HEK293 (cell line): ENCODE results near the gene ISOC2.

Experiments used
- ELK4 ChIP-seq: IDR thresholded peaks from 2 replicates; pipeline ENCODE4 v1.6.1; 2011; ENCODE audit warnings: mild to moderate bottlenecking, low read depth, low read length, borderline replicate concordance
- GLIS2 ChIP-seq: fragments of 450-650 bp; formaldehyde crosslinking; IDR thresholded peaks from 2 replicates; pipeline ENCODE4 v1.5.1; 2016; ENCODE audit warnings: missing biosample characterization, missing genetic modification characterization
- INSM2 ChIP-seq: fragments of 450-650 bp; formaldehyde crosslinking; IDR thresholded peaks from 2 replicates; pipeline ENCODE4 v1.5.1; 2016; ENCODE audit warnings: missing biosample characterization, missing genetic modification characterization
- KLF1 ChIP-seq: fragments of 450-650 bp; formaldehyde crosslinking; IDR thresholded peaks from 2 replicates; pipeline ENCODE4 v1.5.1; 2016; ENCODE audit warnings: missing biosample characterization, missing genetic modification characterization
- PRDM6 ChIP-seq: fragments of 450-650 bp; formaldehyde crosslinking; IDR thresholded peaks from 2 replicates; pipeline ENCODE4 v1.5.1; 2017; ENCODE audit warnings: missing biosample characterization, missing genetic modification characterization
- SCRT1 ChIP-seq: fragments of 450-650 bp; formaldehyde crosslinking; IDR thresholded peaks from 2 replicates; pipeline ENCODE4 v1.5.1; 2016; ENCODE audit warnings: missing biosample characterization, missing genetic modification characterization, borderline replicate concordance
- SETDB1 ChIP-seq: IDR thresholded peaks from one replicate; pipeline ENCODE4 v1.6.1; 2017; ENCODE audit warnings: mild to moderate bottlenecking, low read length, moderate library complexity, mixed read lengths; ENCODE audit not compliant: insufficient read length
- YY1 ChIP-seq: fragments of 450-650 bp; formaldehyde crosslinking; IDR thresholded peaks from 2 replicates; pipeline ENCODE4 v1.5.1; 2018; ENCODE audit warnings: missing biosample characterization, missing genetic modification characterization
- ZBTB17 ChIP-seq: fragments of 450-650 bp; formaldehyde crosslinking; IDR thresholded peaks from 2 replicates; pipeline ENCODE4 v1.5.1; 2016; ENCODE audit warnings: missing biosample characterization, missing genetic modification characterization
- ZBTB44 ChIP-seq: fragments of 450-650 bp; IDR thresholded peaks from 2 replicates; pipeline ENCODE4 v1.5.1; 2018; ENCODE audit warnings: missing biosample characterization, mild to moderate bottlenecking, missing genetic modification characterization
- ZBTB48 ChIP-seq: fragments of 450-650 bp; formaldehyde crosslinking; IDR thresholded peaks from 2 replicates; pipeline ENCODE4 v1.5.1; 2016; ENCODE audit warnings: missing biosample characterization, missing genetic modification characterization
- ZFP69B ChIP-seq: fragments of 450-650 bp; formaldehyde crosslinking; IDR thresholded peaks from 2 replicates; pipeline ENCODE4 v1.5.1; 2016; ENCODE audit warnings: missing biosample characterization, missing genetic modification characterization
- ZIC2 ChIP-seq: fragments of 450-650 bp; formaldehyde crosslinking; IDR thresholded peaks from 2 replicates; pipeline ENCODE4 v1.5.1; 2016; ENCODE audit warnings: missing biosample characterization, missing genetic modification characterization
- ZNF10 ChIP-seq: fragments of 450-650 bp; formaldehyde crosslinking; IDR thresholded peaks from 2 replicates; pipeline ENCODE4 v1.5.1; 2017; ENCODE audit warnings: missing biosample characterization, missing genetic modification characterization
- ZNF221 ChIP-seq: fragments of 450-650 bp; formaldehyde crosslinking; IDR thresholded peaks from 2 replicates; pipeline ENCODE4 v1.5.1; 2017; ENCODE audit warnings: missing biosample characterization, missing genetic modification characterization, borderline replicate concordance
- ZNF26 ChIP-seq: fragments of 450-650 bp; formaldehyde crosslinking; IDR thresholded peaks from 2 replicates; pipeline ENCODE4 v1.5.1; 2016; ENCODE audit warnings: missing biosample characterization, missing genetic modification characterization
- ZNF274 ChIP-seq, 2 experiments: fragments of 200-500 bp in 1 of 2; fragments of 450-650 bp in 1 of 2; sonication (Bioruptor generic) in 1 of 2; formaldehyde crosslinking in 1 of 2; IDR thresholded peaks; 2 replicates each; pipeline versions ENCODE4 v1.5.1 to v1.6.1; 2014 to 2016; ENCODE audit warnings: borderline replicate concordance in 1 of 2, inconsistent platforms in 1 of 2, low read length in 1 of 2, missing biosample characterization in 1 of 2, missing genetic modification characterization in 1 of 2
- ZNF335 ChIP-seq: fragments of 450-650 bp; formaldehyde crosslinking; conservative IDR thresholded peaks from 2 replicates; pipeline ENCODE4 v1.5.1; 2016; ENCODE audit warnings: missing biosample characterization, missing genetic modification characterization
- ZNF341 ChIP-seq: fragments of 450-650 bp; formaldehyde crosslinking; IDR thresholded peaks from 2 replicates; pipeline ENCODE4; 2016; ENCODE audit warnings: low read depth, missing biosample characterization, missing genetic modification characterization
- ZNF37A ChIP-seq: fragments of 450-650 bp; IDR thresholded peaks from 2 replicates; pipeline ENCODE4 v1.5.1; 2018; ENCODE audit warnings: missing biosample characterization, missing genetic modification characterization
- ZNF423 ChIP-seq: fragments of 450-650 bp; formaldehyde crosslinking; IDR thresholded peaks from 2 replicates; pipeline ENCODE4 v1.5.1; 2016; ENCODE audit warnings: missing biosample characterization, missing genetic modification characterization
- ZNF433 ChIP-seq: fragments of 450-650 bp; formaldehyde crosslinking; IDR thresholded peaks from 2 replicates; pipeline ENCODE4 v1.5.1; 2016; ENCODE audit warnings: missing biosample characterization, missing genetic modification characterization, low read depth
- ZNF488 ChIP-seq: fragments of 450-650 bp; formaldehyde crosslinking; IDR thresholded peaks from 2 replicates; pipeline ENCODE4 v1.5.1; 2016; ENCODE audit warnings: missing biosample characterization, missing genetic modification characterization
- ZNF513 ChIP-seq: fragments of 450-650 bp; IDR thresholded peaks from 2 replicates; pipeline ENCODE4 v1.5.1; 2018; ENCODE audit warnings: missing biosample characterization, missing genetic modification characterization
- ZNF521 ChIP-seq: fragments of 450-650 bp; formaldehyde crosslinking; IDR thresholded peaks from 2 replicates; pipeline ENCODE4 v1.5.1; 2017; ENCODE audit warnings: missing biosample characterization, mild to moderate bottlenecking, missing genetic modification characterization
- ZNF629 ChIP-seq: fragments of 450-650 bp; formaldehyde crosslinking; IDR thresholded peaks from 2 replicates; pipeline ENCODE4 v1.5.1; 2017; ENCODE audit warnings: missing biosample characterization, missing genetic modification characterization
- ZNF670 ChIP-seq: fragments of 450-650 bp; formaldehyde crosslinking; IDR thresholded peaks from 2 replicates; pipeline ENCODE4 v1.5.1; 2016; ENCODE audit warnings: missing biosample characterization, missing genetic modification characterization, low read depth
- ZNF707 ChIP-seq: fragments of 450-650 bp; formaldehyde crosslinking; IDR thresholded peaks from 2 replicates; pipeline ENCODE4 v1.5.1; 2016; ENCODE audit warnings: missing biosample characterization, missing genetic modification characterization
- ZNF785 ChIP-seq: fragments of 450-650 bp; formaldehyde crosslinking; IDR thresholded peaks from 2 replicates; pipeline ENCODE4 v1.5.1; 2016; ENCODE audit warnings: missing biosample characterization, missing genetic modification characterization
- ZNF791 ChIP-seq: fragments of 450-650 bp; formaldehyde crosslinking; IDR thresholded peaks from 2 replicates; pipeline ENCODE4 v1.5.1; 2016; ENCODE audit warnings: missing biosample characterization, missing genetic modification characterization
- ZNF830 ChIP-seq: fragments of 450-650 bp; IDR thresholded peaks from 2 replicates; pipeline ENCODE4 v1.5.0; 2018; ENCODE audit warnings: missing biosample characterization, missing genetic modification characterization, low read depth, mild to moderate bottlenecking, moderate library complexity

Gene ISOC2

GRCh38 chr19:55441692-55442321, 19.6 kb downstream of the ISOC2 start (continued):
- no peak for TF ChIP-seq ZBTB44 (tag by site-specific recombination)
- TF ChIP-seq ZNF341 = no peak
- no peak for TF ChIP-seq ZNF513 (tag by site-specific recombination)
- peak; percentile 76; the same call in 1 of the 2 replicates for TF ChIP-seq KLF1 (tag by site-specific recombination)
- TF ChIP-seq ZIC2 (tag by site-specific recombination) = no peak
- no peak for TF ChIP-seq ELK4
- no peak for TF ChIP-seq ZNF10 (tag by site-specific recombination)
- TF ChIP-seq ZBTB48 (tag by site-specific recombination) = no peak
- TF ChIP-seq ZNF221 = no peak
- no peak for TF ChIP-seq ZNF629
- 0 out of 2 replicates have a peak, but pooled peaks have one; percentile 14 for TF ChIP-seq ZNF335 (tag by site-specific recombination)
- no peak for TF ChIP-seq ZNF488 (tag by site-specific recombination)
- TF ChIP-seq ZNF274 (IDR thresholded peaks at IDR 0.05; ENCODE audit: low read length) = no peak
- TF ChIP-seq ZNF274 (tag by site-specific recombination; IDR thresholded peaks at IDR 0.05; ENCODE audit: borderline replicate concordance) = no peak
- TF ChIP-seq INSM2 = no peak
- no peak for TF ChIP-seq ZNF830 (tag by site-specific recombination)
- no peak for TF ChIP-seq ZNF521 (tag by site-specific recombination)
- TF ChIP-seq ZNF791 (tag by site-specific recombination) = no peak
- no peak for TF ChIP-seq ZNF423 (tag by site-specific recombination)
- no peak for TF ChIP-seq SETDB1
- no peak for TF ChIP-seq SCRT1
- TF ChIP-seq PRDM6 = no peak
- TF ChIP-seq ZNF785 (tag by site-specific recombination) = no peak
- no peak for TF ChIP-seq ZNF433 (tag by site-specific recombination)
- no peak for TF ChIP-seq ZBTB17 (tag by site-specific recombination)
- 0 out of 2 replicates have a peak, but pooled peaks have one; percentile 23 for TF ChIP-seq GLIS2
- TF ChIP-seq ZNF670 (tag by site-specific recombination) = no peak
- no peak for TF ChIP-seq ZNF37A (tag by site-specific recombination)
- TF ChIP-seq YY1 (tag by site-specific recombination) = no peak
- no peak for TF ChIP-seq ZNF26
- TF ChIP-seq ZNF707 (tag by site-specific recombination) = no peak
- TF ChIP-seq ZFP69B = no peak
